HepG2 (cell line): ENCODE results near the gene TOMM7. TPM values are rescaled to one million over a fixed set of nuclear protein-coding genes. Genes with fewer than 3 reads are reported as not detected.

Experiments
- ATAC-seq: fragments of 200-7000 bp; cut with Tn5 transposase; 3 replicates; pipeline ENCODE4 v1.9.1; 2020; ENCODE audit warnings: mild to moderate bottlenecking, moderate library complexity
- BruUV-seq: library from RNA; stranded (reverse); fragments of 400-500 nt; replicated peaks from 2 replicates; lab custom pipeline; 2021; lab: Mats Ljungman, UMichigan
- CTCF ChIA-PET: fragments of 300-600 bp; formaldehyde crosslinking; extraction: SDS; loops from one replicate; lab custom pipeline; 2021; ENCODE audit warnings: low total read pairs, inconsistent platforms, low intra/inter-chr PET ratio; lab: Yijun Ruan, JAX
- POLR2A ChIA-PET: fragments of 350-600 bp; sonication (Branson Sonifier 250); formaldehyde crosslinking; loops from one replicate; lab custom pipeline; 2020; ENCODE audit warnings: antibody characterized with exemption, inconsistent platforms; lab: Yijun Ruan, JAX
- DNase-seq: peaks from one replicate; pipeline ENCODE4 v3.0.0-alpha.2; 2015; ENCODE audit warnings: low spot score
- FAIRE-seq: peaks from 3 replicates; lab custom pipeline; 2011; peaks lifted over from hg19 to GRCh38; lab: Jason Lieb, UNC
- H2AFZ ChIP-seq: one replicate; pipeline ENCODE4 v1.6.1; 2011; ENCODE audit warnings: low read length, inconsistent platforms
- H3K27ac ChIP-seq: fragments of 300-600 bp; 3 replicates; pipeline ENCODE4 v1.8.0; 2011; ENCODE audit warnings: mixed run types, mild to moderate bottlenecking, mixed read lengths, low read length, inconsistent platforms; ENCODE audit not compliant: insufficient read depth; ENCODE audit errors: extremely low read length
- H3K27me3 ChIP-seq, 2 experiments: fragments of 200-600 bp in 1 of 2; 2 replicates in 1 of 2; 3 replicates in 1 of 2; pipeline versions ENCODE4 v1.6.0 to v1.8.0; 2011; ENCODE audit warnings: low read length in 2 of 2, mild to moderate bottlenecking in 2 of 2, moderate library complexity in 2 of 2, inconsistent platforms in 1 of 2; ENCODE audit not compliant: insufficient read depth in 2 of 2, control insufficient read depth in 1 of 2
- H3K36me3 ChIP-seq, 2 experiments: fragments of 200-600 bp in 1 of 2; replicated peaks in 1 of 2; 2 replicates in 1 of 2; 3 replicates in 1 of 2; pipeline versions ENCODE4 v1.5.1 to v1.8.0; 2011; ENCODE audit warnings: low read length in 2 of 2, inconsistent platforms in 1 of 2; ENCODE audit not compliant: insufficient read depth in 2 of 2, control insufficient read depth in 1 of 2
- H3K4me1 ChIP-seq: 2 replicates; pipeline ENCODE4 v1.5.1; 2012; ENCODE audit warnings: low read length, inconsistent platforms; ENCODE audit not compliant: insufficient read depth
- H3K4me2 ChIP-seq: 2 replicates; pipeline ENCODE4 v1.6.0; 2011; ENCODE audit warnings: low read depth, low read length, inconsistent platforms
- H3K4me3 ChIP-seq, 3 experiments: fragments of 200-600 bp in 1 of 3; sonication (generic), shearing (Covaris generic) in 1 of 3; replicated peaks in 1 of 3; 2 replicates each; pipeline ENCODE4 v1.5.1; 2011 to 2016; ENCODE audit warnings: low read length in 3 of 3, inconsistent platforms in 2 of 3, low read depth in 2 of 3, mild to moderate bottlenecking in 2 of 3, control low read depth in 1 of 3, mixed read lengths in 1 of 3; ENCODE audit not compliant: insufficient read depth in 1 of 3
- H3K79me2 ChIP-seq: one replicate; pipeline ENCODE4 v1.6.1; 2011; ENCODE audit warnings: low read length, inconsistent platforms; ENCODE audit not compliant: insufficient read depth
- H3K9ac ChIP-seq: 2 replicates; pipeline ENCODE4 v1.6.0; 2011; ENCODE audit warnings: mild to moderate bottlenecking, low read depth, low read length, inconsistent platforms; ENCODE audit not compliant: insufficient read depth
- H3K9me3 ChIP-seq: 2 replicates; pipeline ENCODE4 v1.5.1; 2012; ENCODE audit warnings: mild to moderate bottlenecking, low read length
- H4K20me1 ChIP-seq: 2 replicates; pipeline ENCODE4 v1.6.0; 2011; ENCODE audit warnings: inconsistent platforms, mild to moderate bottlenecking, low read length, moderate library complexity; ENCODE audit not compliant: insufficient read depth
- AKAP8 ChIP-seq: sonication (generic); formaldehyde crosslinking; IDR thresholded peaks from 2 replicates; pipeline ENCODE4 v1.5.1; 2020; ENCODE audit warnings: mild to moderate bottlenecking, missing genetic modification reagents
- FLYWCH1 ChIP-seq: sonication (generic); formaldehyde crosslinking; IDR thresholded peaks from 2 replicates; pipeline ENCODE4 v1.8.1; 2023; ENCODE audit warnings: mild to moderate bottlenecking, missing genetic modification reagents
- SAP130 ChIP-seq: IDR thresholded peaks from 2 replicates; pipeline ENCODE4 v1.6.1; 2016; ENCODE audit warnings: low read depth
- THAP7 ChIP-seq: sonication (generic); formaldehyde crosslinking; IDR thresholded peaks from 2 replicates; pipeline ENCODE4 v1.8.1; 2023; ENCODE audit warnings: mild to moderate bottlenecking, missing genetic modification reagents
- WGBS: methylation state at CpG from one replicate; pipeline ENCODE4 v1.1.6; 2017; ENCODE audit warnings: low lambda C conversion rate; 5-methylcytosine and 5-hydroxymethylcytosine counted together
- in situ Hi-C: cut with HindIII; loops from 2 replicates; pipeline ENCODE4 v1.10.0; 2017; ENCODE audit warnings: low pct_unique_long_range_greater_than_20kb; ENCODE audit not compliant: extremely low pct_ligation_motif_present
- intact Hi-C: fragments of 100-400 bp; cut with micrococcal nuclease; formaldehyde crosslinking; loops from one replicate; pipeline ENCODE4 v1.10.0; 2022; ENCODE audit not compliant: unreplicated experiment
- polyA plus RNA-seq, 8 experiments: library from polyadenylated mRNA; depleted of rRNA in 3 of 8; stranded (reverse) in 7 of 8; unstranded in 1 of 8; fragments of >200 nt; fragmentation: Illumina TruSeq in 4 of 8; extraction: Trizol in 4 of 8; gene quantifications; 2 replicates each; pipeline versions ENCODE4 v1.2.1 to v1.2.3, GENCODE V29; 2011 to 2016; ENCODE audit warnings: low read depth in 4 of 8, missing spikeins in 1 of 8, mixed read lengths in 1 of 8; ENCODE audit not compliant: insufficient read depth in 1 of 8
- total RNA-seq, 5 experiments: library from RNA; depleted of rRNA; stranded (reverse); fragments of >200 nt; fragmentation: Illumina TruSeq; extraction: Trizol; gene quantifications; 2 replicates each; pipeline ENCODE4 v1.2.3, GENCODE V29; 2016; ENCODE audit warnings: low read depth in 1 of 5
- TF ChIP-seq, protein P1 (sequence below): sonication (generic); formaldehyde crosslinking; conservative IDR thresholded peaks from 2 replicates; pipeline ENCODE4 v1.8.0; 2022; ENCODE audit warnings: low read depth, missing genetic modification reagents

Gene TOMM7
- total and polyA plus RNA-seq, 2 of the 13 experiments (the other 11 are each of a cell fraction or from before 2014, with no cell fraction given) = 251 to 369 TPM

GRCh38 chr7:22856416-22856815, 33.8 kb upstream of the TOMM7 start (continued):
- TF ChIP-seq SAP130 (CRISPR knock-in tag) (no peak), THAP7 (CRISPR knock-in tag) (no peak)
- TF ChIP-seq, protein P1, sequence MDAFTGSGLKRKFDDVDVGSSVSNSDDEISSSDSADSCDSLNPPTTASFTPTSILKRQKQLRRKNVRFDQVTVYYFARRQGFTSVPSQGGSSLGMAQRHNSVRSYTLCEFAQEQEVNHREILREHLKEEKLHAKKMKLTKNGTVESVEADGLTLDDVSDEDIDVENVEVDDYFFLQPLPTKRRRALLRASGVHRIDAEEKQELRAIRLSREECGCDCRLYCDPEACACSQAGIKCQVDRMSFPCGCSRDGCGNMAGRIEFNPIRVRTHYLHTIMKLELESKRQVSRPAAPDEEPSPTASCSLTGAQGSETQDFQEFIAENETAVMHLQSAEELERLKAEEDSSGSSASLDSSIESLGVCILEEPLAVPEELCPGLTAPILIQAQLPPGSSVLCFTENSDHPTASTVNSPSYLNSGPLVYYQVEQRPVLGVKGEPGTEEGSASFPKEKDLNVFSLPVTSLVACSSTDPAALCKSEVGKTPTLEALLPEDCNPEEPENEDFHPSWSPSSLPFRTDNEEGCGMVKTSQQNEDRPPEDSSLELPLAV = no peak

GRCh38 chr7:22855049-22855392, 32.4 kb upstream of the TOMM7 start:
- Histone ChIP-seq H3K9me3 (no peaks in the 10 kb centered on the region), H3K9ac (peak overlapping the region; percentile 83), H4K20me1 (no peaks in the 10 kb centered on the region), H3K27me3 (peaks cover 0 to 21% of the 10 kb centered on the region in 2 experiments; a peak in 3 of 5 replicates), H3K27ac (peak overlapping the region; percentile 69), H3K36me3 (peaks cover 0 to 4% of the 10 kb centered on the region in 2 experiments; a peak in 2 of 5 replicates), H3K4me1 (peaks cover 39% of the 10 kb centered on the region), H3K4me2 (peak overlapping the region; percentile 86), H3K79me2 (peaks cover 5% of the 10 kb centered on the region), H2AFZ (peak overlapping the region; percentile 83), H3K4me3 (peak overlapping the region; percentile 51 to 79 (median 79))
- DNase-seq = no peak
- FAIRE-seq = no peak
- intact Hi-C loops = loop anchor here (2.0 to 5.0 kb wide), 2 partner anchors 128 to 160 kb away; partner anchors contain the start of genes HYCC1 and IL6
- WGBS = 6% methylated on average over 9 of the region's 9 CpGs
- in situ Hi-C loops = loop anchor here (10.0 kb wide), 1 partner anchor 200 kb away; no protein-coding TSS in a partner anchor
- no peak for TF ChIP-seq FLYWCH1
- TF ChIP-seq AKAP8 (CRISPR knock-in tag) = no peak
- CTCF ChIA-PET = interaction anchor here (1.1 kb wide), 1 partner anchor 200 kb away, joined by 4 read pairs; no protein-coding TSS in a partner anchor
- BruUV-seq = TSS peak; percentile 56
- POLR2A ChIA-PET = interaction anchor here (1.2 to 1.3 kb wide), 2 partner anchors 33 to 69 kb away, joined by 3 to 7 read pairs; no protein-coding TSS in a partner anchor
- ATAC-seq = peak; percentile 39
